GM19397 (cell line): ENCODE results near the gene CABP2.
"Not testable (repeated sequence)": the region's sequence is repeated elsewhere in the genome, so short reads cannot be mapped to it uniquely, and the experiment has no call there.

Experiments
- ATAC-seq: cut with Tn5 transposase; IDR thresholded peaks from one replicate; pipeline ENCODE4 v1.9.1; 2021; ENCODE audit warnings: mild to moderate bottlenecking, moderate library complexity; ENCODE audit not compliant: unreplicated experiment

The CABP2 gene

DNA sequence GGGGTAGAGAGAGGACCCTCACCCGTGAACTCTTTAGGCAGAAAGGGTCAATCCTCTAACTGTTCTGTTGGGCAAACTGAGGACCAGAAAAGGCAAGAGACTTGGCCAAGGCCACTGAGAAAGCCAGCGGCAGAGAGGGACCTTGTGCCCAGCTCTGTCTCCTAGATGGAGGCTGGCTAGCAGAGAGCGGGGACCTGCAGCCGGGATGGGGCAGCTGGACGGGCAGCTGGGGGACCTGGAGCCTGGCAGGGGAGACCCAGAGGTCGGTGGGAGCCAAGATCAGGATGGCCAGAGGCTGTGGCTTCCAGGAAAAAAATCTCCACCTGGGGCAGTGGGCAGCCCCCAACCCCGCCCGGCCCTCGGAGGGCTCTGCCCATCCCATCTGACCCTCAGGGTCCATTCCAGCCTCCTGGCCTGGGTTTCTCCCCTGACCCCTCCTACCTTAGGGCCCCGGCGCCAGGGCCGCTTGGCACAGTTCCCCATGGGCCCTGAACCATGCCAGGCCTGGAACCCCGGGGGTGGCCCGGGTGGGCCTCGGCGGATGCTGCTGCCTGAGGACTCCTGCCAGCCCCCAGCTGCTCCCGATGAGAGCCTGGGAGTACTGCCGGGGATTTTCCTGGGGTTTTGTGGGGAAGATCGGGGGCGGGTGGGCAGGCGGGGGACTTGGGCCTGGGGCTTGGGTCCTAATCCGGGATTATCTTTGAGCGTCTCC lies at the start of gene CABP2:
Gene CABP2 (minus strand): TSS at position 603 of the 712 bp plus-strand sequence. CDS start 120 bp downstream, at position 483.
- no peak for ATAC-seq

- no peak for ATAC-seq
Measured at GRCh38 chr11:67572747-67573419, 49.6 kb upstream of the CABP2 start.

GRCh38 chr11:67572305-67572704 lies 49.1 kb upstream of the CABP2 start:
- no peak for ATAC-seq

GRCh38 chr11:67571443-67571842 lies 48.2 kb upstream of the CABP2 start:
- no peak for ATAC-seq

- ATAC-seq: no peak
Measured at GRCh38 chr11:67564230-67564629, 41.0 kb upstream of the CABP2 start.

DNA sequence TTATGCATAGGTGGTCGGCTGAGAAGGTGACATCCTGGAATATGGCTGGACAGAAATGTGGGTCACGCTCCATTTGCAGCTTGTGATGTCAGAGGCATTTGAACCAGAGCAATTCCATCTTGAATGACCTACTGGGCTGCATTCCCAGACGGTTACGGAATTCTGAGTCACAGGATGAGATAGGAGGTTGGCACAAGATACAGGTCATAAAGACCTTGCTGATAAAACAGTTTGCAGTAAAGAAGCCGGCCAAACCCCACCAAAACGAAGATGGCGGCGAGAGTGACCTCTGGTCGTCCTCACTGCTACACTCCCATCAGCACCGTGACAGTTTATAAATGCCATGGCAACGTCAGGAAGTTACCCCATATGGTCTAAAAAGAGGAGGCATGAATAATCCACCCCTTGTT lies 40.5 kb upstream of the CABP2 start:
- ATAC-seq: not testable (repeated sequence)

DNA sequence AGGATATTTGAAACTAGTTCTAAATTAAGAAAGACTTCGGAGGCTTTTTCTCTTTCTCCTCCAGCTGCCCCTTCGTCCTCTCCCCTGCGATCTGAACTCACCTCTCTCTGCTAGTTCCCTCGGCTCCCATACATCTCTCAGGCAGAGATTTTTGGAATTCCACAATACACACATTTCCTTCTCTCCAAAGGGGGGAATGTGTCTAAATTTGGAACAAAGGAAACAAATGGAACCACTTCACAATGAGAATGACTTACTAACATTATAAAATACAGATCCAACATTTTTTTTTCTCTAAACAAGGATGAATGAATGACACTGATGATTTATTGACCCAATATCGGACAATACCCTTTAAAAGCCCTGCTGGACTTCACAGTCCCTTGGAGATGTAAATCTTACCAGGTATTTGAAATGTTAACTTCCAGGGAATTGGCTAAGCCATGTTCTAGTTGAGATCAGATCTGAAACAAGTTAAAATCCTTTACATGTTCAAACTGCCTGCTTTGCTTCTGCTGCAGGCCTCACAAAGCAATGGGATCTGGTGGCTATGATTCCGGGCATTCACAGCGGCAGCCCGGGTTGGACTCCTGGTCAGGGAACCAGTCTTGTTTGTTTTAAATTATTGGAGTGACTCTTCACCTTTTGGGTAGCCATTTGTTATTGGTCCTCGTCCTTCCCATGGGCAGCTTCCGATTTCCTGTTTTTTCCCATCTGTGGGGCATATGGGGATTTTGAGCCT lies 39.9 kb upstream of the CABP2 start:
- ATAC-seq: no peak

- no peak for ATAC-seq
Measured at GRCh38 chr11:67561971-67562619, 38.8 kb upstream of the CABP2 start.

DNA sequence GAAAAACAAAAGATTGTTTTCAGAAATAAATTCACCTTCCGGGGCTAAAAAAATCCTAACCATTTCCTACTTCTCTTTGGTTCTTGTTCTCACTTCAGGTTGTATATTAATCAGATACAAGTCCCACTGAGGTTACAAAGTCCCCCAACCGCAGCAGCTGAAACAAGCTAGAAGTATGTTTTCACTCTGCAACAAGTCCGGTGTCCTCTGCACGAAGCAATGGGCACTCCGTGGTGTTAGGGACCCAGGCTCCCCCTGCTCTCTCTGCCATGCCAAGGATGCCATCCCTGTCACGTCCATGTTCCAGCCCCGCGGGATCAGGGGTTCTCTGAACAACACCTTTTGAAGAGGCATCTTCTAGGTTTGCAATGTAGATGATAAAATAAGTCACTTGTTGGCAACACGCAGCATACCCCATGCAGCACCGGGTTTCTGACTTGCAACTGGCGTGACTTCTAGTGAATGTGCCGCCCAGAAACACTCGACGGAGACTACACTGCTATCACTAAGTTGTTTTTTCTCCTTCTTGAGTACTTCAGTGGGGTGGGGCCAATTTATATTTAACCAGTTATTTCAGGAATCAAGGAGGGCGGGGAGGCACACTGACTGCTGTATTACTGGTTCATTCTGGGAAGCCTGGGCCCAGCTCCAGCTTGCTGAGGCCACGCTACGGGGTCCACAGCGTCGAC lies 35.0 kb upstream of the CABP2 start:
- no peak for ATAC-seq

DNA sequence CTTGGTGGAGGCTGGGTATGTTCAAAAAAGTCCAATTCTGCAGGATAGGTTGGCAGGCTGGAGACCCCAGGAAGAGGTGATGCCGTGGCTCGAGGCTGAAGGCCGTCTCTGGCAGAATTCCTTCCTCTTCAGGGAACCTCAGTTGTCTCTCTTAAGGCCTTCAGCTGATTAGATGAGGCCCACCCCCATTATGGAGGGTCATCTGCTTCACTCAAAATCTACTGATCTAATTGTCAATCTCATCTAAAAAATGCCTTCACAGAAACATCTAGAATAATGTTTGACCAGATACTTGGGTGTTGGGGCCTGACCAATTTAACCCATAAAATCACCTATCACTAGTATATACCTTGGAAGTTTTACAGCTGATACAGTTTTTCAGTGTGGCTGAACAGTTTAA lies 33.0 kb upstream of the CABP2 start:
- no peak for ATAC-seq

DNA sequence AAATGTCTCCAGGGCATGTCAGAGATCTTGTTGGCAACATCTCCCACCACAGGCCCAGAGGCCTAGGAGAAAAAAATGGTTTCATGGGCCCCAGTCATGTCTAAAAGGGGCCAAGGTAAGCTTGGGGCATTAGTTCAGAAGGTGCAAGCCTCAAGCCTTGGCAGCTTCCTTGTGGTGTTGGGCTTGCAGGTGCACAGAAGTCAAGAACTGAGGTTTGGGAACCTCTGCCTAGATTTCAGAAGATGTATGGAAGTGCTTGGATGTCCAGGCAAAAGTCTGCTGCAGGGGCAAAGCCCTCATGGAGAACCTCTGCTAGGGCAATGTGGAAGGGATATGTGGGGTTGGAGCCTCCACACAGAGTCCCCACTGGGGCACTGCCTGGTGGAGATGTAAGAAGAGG lies 28.5 kb upstream of the CABP2 start:
- ATAC-seq: not testable (repeated sequence)

DNA sequence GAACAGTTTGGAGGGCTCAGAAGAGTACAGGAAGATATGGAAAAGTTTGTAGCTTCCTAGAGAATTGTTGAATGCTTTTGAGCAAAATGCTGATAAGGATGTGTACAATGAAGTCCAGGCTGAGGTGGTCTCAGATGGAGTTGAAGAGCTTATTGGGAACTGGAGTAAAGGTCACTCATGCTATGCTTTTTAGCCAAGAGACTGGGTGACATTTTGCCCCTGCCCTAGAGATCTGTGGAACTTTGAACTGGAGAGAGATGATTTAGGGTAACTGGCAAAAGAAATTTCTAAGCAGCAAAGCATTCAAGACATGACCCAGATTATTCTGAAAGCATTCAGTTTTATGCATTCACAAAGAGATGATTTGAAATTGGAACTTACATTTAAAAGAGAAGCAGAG lies 27.9 kb upstream of the CABP2 start:
- no peak for ATAC-seq

- no peak for ATAC-seq
Measured at GRCh38 chr11:67548555-67549110, 25.4 kb upstream of the CABP2 start.

- ATAC-seq: not testable (repeated sequence)
Measured at GRCh38 chr11:67548112-67548511, 24.9 kb upstream of the CABP2 start.

DNA sequence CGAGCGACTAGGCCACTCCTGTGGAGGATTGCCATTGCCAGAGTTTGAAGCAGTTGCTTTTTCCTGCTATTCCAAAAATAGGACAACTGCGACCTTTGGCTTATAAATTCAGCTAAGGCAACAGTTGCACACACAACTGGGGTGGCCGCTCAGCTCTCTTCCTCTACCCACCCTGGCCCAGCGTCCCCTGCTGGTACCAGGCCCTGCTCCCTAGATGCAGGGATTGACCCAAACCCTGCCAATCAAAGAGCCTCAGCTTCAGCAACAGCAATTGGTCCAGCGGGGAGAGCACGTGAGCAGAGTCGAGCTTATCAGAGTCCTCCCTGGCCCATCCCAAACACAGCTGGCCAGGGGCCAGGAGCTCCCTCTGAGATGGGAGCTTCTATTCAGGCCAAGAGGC lies 22.0 kb upstream of the CABP2 start:
- ATAC-seq: no peak

- no peak for ATAC-seq
Measured at GRCh38 chr11:67544616-67545242, 21.5 kb upstream of the CABP2 start.

DNA sequence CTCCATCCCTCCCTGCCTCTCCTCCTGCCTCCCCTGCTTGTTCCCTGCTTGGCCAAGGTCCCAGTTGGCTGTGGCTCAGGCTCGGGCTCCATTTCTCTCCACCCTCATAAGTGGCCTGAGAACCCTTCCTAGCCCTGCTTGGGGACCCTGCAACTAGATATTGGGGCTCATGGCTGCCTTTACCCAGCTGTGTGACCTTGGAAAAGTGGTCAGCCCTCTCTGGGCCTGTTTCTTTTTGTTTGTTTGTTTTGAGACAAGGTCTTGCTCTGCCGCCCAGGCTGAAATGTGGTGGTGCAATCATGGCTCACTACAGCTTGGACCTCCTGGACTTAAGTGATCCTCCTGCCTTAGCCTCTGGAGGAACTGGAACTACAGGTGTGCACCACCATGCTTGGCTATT lies 20.3 kb upstream of the CABP2 start:
- no peak for ATAC-seq

DNA sequence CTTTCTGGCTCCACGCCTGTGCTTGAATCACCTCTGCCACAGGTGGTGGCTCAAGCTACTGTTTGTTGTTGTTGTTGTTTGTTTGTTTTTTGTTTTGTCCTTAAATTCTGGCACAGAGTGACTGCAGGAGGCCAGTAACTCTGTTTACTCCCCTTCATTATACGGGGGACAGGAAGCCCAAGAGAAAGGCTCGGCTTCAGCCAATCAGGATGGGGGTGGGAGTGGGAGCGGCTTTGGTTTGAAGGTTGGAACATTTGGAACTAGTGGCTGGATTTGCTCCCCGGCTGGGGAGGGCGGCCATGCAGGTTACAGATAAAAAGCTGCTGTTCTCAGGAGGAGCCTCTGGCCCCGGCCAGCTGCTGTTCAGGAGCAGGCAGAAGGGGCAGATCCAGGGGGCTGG lies 19.7 kb upstream of the CABP2 start:
- no peak for ATAC-seq

- no peak for ATAC-seq
Measured at GRCh38 chr11:67542169-67542568, 18.9 kb upstream of the CABP2 start.

DNA sequence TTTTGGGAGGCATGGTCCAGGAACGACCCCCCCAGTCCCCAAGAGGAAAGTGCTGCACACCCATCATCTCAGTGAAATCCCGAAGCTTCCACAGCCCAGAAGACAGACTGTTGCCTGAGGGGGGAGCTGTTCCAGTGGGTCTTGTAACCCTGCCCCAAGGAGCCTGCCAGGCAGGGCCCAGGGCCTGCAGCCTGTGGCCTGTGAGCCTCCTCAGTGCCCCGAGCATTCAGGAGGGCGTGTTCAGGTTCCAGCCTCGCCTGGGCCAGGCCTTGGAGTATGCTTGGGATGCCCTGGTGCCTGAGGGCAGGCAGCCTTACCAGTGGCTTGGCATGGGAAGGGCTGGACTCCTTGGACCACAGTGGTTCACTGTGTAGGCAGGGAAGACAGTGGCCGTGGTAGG lies 18.0 kb upstream of the CABP2 start:
- no peak for ATAC-seq
